Measurements from ENCODE around the gene STN1.

Gene STN1

DNA sequence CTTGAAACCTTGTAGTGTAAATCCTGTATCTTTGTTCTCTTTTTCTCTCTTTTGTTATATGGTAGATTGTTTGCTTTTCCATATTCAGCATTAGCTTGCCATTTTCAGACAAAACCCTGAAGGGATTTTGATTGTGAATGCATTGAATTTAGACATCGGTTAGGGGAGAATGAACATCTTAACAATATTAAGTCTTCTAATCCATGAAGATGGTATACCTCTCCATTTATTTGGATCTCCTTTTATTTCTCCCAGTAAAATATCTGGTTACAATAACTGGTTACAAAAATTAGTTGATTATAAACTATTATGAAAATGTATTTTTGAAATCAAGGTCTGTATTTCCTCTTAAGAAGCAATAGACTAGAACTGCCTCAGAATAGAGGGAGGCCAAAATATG, 36.6 kb upstream of the STN1 start:
- no peaks in the 10 kb centered on the region for H3K27me3 ChIP-seq
- H3K4me3 ChIP-seq (ENCODE audit: low read depth, low read length), result no peak overlapping the region
- H3K9me3 ChIP-seq, result no peaks in the 10 kb centered on the region
- H3K36me3 ChIP-seq, result no peaks in the 10 kb centered on the region
- TF ChIP-seq, protein P1, sequence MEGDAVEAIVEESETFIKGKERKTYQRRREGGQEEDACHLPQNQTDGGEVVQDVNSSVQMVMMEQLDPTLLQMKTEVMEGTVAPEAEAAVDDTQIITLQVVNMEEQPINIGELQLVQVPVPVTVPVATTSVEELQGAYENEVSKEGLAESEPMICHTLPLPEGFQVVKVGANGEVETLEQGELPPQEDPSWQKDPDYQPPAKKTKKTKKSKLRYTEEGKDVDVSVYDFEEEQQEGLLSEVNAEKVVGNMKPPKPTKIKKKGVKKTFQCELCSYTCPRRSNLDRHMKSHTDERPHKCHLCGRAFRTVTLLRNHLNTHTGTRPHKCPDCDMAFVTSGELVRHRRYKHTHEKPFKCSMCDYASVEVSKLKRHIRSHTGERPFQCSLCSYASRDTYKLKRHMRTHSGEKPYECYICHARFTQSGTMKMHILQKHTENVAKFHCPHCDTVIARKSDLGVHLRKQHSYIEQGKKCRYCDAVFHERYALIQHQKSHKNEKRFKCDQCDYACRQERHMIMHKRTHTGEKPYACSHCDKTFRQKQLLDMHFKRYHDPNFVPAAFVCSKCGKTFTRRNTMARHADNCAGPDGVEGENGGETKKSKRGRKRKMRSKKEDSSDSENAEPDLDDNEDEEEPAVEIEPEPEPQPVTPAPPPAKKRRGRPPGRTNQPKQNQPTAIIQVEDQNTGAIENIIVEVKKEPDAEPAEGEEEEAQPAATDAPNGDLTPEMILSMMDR (IDR thresholded peaks at IDR 0.05; ENCODE audit: low read depth, low read length), result no peak
- H3K4me1 ChIP-seq, result no peaks in the 10 kb centered on the region
- no peak for DNase-seq

DNA sequence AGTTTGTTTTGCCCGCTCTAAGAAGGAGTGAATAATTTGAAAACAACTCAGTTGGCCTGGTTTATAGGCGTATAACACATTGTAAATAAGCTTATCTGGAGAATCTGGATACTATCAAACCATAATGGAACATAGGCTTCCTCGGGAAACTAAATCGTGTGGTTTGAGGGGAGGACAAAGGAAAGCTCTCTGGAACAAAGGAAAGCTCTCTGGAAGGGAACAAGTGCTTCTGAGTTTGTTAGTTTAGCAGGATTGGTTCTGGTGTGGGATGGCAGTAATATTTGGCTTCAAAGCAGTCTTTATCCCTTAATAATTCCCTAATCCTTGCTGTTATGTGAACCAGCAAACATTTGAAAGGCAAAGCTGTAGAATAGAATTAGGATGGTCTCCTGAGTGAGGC, 34.0 kb upstream of the STN1 start:
- Histone ChIP-seq H3K4me1 (no peaks in the 10 kb centered on the region), H3K36me3 (no peaks in the 10 kb centered on the region), H3K9me3 (no peaks in the 10 kb centered on the region), H3K4me3 (ENCODE audit: low read depth, low read length) (no peak overlapping the region), H3K27me3 (no peaks in the 10 kb centered on the region)
- TF ChIP-seq, protein P1 (IDR thresholded peaks at IDR 0.05; ENCODE audit: low read depth, low read length), result no peak
- no peak for DNase-seq

DNA sequence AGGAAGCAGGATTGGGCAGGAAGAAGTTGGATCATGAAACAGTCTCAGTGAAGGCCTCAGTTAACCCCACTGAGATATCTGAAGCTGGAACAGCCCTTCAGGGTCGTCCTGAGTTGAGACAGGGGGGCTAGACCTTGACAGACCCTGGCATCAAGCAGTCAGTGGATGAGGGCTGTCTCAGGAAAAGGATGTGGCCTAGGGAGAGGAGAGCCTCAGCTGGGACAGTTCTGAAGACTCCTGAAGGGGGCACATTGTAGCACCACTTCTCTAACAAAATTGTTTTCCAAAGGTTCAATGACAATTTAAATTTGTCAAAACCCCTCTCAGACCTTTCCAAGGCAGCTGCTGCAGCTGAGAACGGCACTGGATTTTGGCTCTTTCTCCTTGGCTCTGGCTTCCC, 33.2 kb upstream of the STN1 start:
- Histone ChIP-seq H3K4me1 (no peaks in the 10 kb centered on the region), H3K36me3 (no peaks in the 10 kb centered on the region), H3K9me3 (no peaks in the 10 kb centered on the region), H3K27me3 (no peaks in the 10 kb centered on the region), H3K4me3 (ENCODE audit: low read depth, low read length) (no peak overlapping the region)
- no peak for DNase-seq
- TF ChIP-seq, protein P1 (IDR thresholded peaks at IDR 0.05; ENCODE audit: low read depth, low read length), result no peak

DNA sequence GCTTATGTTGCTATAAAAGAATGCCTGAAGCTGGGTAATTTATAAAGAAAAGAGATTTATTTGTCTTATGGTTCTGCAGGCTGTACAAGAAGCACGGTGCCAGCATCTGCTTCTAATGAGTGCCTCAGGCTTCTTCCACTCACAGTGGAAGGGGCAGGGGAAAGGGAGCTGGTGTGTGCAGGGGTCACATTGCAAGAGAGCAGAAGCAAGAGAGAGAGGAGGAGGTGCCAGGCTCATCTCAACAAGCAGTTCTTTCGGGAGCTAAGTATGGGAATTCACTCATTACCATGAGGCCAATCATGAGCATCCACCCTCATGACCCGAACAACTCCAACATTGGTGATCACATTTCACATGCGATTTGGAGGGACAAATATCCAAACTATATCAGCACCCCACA, 31.7 kb upstream of the STN1 start:
- H3K9me3 ChIP-seq, result no peaks in the 10 kb centered on the region
- TF ChIP-seq, protein P1 (IDR thresholded peaks at IDR 0.05; ENCODE audit: low read depth, low read length), result no peak
- H3K27me3 ChIP-seq, result no peaks in the 10 kb centered on the region
- H3K4me3 ChIP-seq (ENCODE audit: low read depth, low read length), result no peak overlapping the region
- no peaks in the 10 kb centered on the region for H3K36me3 ChIP-seq
- no peak for DNase-seq
- H3K4me1 ChIP-seq, result no peaks in the 10 kb centered on the region

DNA sequence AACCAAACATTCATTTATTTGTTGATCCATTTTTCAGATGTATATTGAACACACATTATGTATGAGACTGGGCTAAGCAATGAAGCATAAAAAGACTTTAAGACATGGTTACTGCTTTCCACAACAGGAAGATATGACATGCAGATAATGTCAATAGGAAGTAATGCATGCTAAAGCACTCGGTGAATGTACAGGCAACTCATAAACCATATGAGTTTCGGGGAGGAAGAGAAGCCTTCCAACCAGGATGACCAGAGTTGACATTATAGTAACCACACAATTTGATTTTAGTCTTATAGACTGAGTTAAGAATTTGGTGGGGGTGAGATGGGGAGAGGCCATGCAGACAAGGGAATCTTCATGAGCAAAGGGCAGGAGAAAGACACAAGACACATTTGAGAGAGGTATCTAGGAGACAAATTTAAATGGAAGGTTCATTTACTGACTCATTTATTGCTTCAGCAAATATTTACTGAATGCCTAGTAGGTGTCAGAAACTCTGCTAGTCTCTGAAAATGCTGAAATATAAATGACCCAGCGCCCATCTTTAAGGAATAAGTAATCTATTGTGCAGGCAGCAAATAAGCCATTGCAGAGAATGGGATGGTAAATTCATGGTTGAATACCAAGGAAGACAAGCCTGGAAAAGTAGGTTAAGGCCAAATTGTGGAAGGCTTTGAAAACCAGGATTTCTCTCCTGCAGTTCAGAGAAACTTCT, 30.0 kb upstream of the STN1 start:
- Histone ChIP-seq H3K4me1 (no peaks in the 10 kb centered on the region), H3K9me3 (no peaks in the 10 kb centered on the region), H3K4me3 (ENCODE audit: low read depth, low read length) (no peak overlapping the region), H3K36me3 (no peaks in the 10 kb centered on the region), H3K27me3 (no peaks in the 10 kb centered on the region)
- DNase-seq, result no peak
- TF ChIP-seq, protein P1 (IDR thresholded peaks at IDR 0.05; ENCODE audit: low read depth, low read length), result no peak

DNA sequence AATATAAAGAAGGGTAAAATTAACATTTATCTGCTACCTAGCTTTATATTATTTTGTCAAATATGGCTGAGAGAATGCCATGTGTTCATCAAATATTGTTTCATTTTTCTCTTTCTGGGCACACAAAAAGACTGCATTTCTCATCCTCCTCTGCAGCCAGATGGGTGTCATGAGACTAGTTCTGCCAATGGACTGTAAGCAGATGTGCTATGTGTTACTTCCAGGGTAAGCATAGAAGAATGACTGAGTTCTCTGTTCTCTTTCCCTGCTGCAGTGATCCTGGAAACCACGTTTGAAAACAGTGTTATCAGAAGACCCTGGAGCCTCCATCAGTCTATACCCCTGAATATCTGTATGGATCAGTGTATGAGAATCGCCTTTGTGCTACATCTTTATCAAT, 24.9 kb upstream of the STN1 start:
- no peaks in the 10 kb centered on the region for H3K4me1 ChIP-seq
- no peak for DNase-seq
- no peak overlapping the region for H3K4me3 ChIP-seq (ENCODE audit: low read depth, low read length)
- no peaks in the 10 kb centered on the region for H3K9me3 ChIP-seq
- H3K27me3 ChIP-seq, result no peaks in the 10 kb centered on the region
- no peaks in the 10 kb centered on the region for H3K36me3 ChIP-seq
- TF ChIP-seq, protein P1 (IDR thresholded peaks at IDR 0.05; ENCODE audit: low read depth, low read length), result no peak

All from BE2C (cell line).